T-helper 1 cell (primary cell): Measurements from ENCODE around the gene GTPBP2.
"Not testable (repeated sequence)": the region's sequence is repeated elsewhere in the genome, so short reads cannot be mapped to it uniquely, and the experiment has no call there.

Experiments used
- DNase-seq, 5 donors: peaks; one replicate each; pipeline ENCODE4 v3.0.0-alpha.2; 2012 to 2020

GTPBP2 gene

DNA sequence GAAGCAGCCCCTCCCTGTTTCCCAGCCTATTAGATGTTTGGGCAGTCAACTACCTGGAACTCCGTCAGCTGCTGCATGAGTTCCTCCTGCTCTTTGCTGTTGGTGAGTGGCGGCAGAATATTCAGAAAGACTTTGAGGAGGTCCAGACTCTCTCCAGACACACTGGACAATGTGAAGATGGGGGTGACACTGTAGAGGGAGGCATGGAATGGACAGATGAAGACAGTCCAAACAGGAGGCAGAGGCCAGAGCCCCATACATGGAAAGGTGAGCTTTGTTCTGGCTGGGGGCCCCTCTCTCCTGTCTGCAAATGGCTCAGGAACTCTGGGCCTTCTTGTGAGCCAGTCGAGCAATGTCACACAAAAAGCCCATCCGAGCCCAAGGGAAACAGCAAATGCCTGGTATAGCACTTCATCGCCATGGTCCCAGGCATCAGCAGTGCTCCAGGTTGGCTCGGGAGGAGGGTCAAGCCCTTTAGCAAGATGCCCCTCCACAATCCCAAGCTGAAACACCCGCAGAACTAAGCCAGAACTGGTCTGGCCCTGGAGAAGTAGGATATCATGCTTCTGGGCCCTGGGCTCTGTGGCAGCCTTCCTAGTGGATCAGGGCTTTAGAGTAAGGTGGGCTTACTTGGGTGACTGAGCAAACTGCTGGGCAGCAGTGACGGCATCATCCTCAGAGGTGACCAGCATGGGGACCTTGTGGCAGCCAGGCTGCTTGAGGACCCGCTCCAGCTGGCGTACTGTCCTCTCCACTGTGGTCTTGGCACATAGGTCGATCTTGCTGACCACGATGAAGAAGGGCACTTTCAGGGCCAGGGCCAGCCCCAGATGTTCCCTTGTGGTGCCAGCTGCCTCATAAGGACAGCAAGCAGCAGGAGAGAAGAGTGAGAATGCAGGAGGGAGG lies 4.9 kb downstream of the GTPBP2 start:
- DNase-seq: no peak

GRCh38 chr6:43622541-43622940 lies 6.5 kb downstream of the GTPBP2 start:
- no peak for DNase-seq

GRCh38 chr6:43621836-43622180 lies 7.3 kb downstream of the GTPBP2 start:
- DNase-seq: no peak

GRCh38 chr6:43621078-43621835 lies 7.8 kb downstream of the GTPBP2 start:
- DNase-seq: no peak

GRCh38 chr6:43616725-43617472 lies 12.2 kb downstream of the GTPBP2 start:
- no peak for DNase-seq

DNA sequence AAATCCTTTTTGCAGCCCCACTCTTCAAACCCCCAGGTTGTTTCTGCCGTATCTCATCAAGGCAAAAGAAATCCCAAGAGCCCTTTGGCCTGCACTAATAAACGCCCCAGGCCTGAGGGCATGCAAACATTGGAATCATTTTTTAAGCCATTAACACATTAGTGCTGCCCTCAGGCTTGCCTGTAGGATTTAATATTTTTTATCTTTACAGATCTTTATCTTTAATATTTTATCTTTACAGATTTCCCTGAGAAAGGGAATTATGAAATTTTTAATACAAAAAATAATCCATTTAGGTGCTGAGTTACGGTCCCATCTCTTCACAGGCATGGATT lies 14.7 kb downstream of the GTPBP2 start:
- no peak for DNase-seq

DNA sequence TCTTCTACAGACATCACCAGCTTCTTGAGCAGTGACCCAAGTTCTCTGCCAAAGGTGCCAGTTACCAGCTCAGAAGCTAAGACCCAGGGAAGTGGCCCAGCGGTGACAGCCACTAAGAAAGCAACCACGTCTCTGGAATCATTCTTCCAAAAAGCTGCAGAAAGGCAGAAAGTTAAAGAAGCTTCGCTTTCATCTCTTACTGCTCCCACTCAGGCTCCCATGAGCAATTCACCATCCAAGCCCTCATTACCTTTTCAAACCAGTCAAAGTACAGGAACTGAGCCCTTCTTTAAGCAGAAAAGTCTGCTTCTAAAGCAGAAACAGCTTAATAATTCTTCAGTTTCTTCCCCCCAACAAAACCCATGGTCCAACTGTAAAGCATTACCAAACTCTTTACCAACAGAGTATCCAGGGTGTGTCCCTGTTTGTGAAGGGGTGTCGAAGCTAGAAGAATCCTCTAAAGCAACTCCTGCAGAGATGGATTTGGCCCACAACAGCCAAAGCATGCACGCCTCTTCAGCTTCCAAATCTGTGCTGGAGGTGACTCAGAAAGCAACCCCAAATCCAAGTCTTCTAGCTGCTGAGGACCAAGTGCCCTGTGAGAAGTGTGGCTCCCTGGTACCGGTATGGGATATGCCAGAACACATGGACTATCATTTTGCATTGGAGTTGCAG lies 15.2 kb downstream of the GTPBP2 start:
- no peak for DNase-seq

GRCh38 chr6:43610431-43610830 lies 18.6 kb downstream of the GTPBP2 start:
- DNase-seq: no peak

DNA sequence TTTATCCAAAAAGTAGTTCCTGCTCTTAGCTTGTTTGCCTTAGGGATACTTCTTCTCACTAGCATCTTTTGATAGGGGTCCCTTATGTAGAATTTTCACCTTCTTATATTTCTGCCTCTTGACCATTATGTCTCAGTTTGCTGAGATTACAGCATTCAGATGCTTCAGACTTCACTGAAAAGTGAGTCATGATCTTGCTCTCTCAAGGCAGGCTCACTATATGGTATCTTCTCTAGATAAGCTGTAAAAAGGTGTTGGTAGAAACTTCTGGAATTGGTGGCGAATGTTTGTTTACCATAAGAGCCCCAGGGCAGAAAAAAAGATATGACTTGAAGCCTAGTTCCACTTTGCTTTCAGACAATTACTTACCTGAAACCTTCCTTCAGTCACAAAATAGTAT lies 19.7 kb downstream of the GTPBP2 start:
- no peak for DNase-seq

GRCh38 chr6:43608807-43609206 lies 20.3 kb downstream of the GTPBP2 start:
- DNase-seq: no peak

DNA sequence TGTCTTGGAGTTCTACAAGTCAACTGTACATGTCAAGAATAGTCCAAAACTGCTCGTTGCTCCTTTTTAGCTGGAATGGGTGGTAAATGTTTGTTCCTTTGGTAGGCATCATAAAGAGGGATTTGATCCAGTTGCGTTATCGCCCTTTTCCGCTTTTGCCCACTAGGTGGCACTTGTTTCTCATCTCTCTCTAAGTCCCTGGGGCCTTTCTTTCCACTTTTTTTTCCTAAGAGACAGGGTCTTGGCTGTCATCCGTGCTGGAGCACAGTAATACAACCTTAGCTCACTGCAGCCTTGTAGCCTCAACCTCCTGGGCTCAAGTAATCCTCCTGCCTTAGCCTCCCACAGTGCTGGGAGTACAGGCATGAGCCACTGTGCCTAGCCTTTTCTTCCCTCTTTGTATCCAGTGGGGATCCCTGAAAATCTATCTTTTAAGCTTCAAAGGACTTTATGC lies 20.7 kb downstream of the GTPBP2 start:
- peak in 4 of 5 donors; percentile 19 to 51 (median 35) for DNase-seq

- no peak for DNase-seq
These were observed 23.0 kb downstream of the GTPBP2 start for GRCh38 chr6:43606019-43606418.

GRCh38 chr6:43604174-43604573 lies 24.9 kb downstream of the GTPBP2 start:
- DNase-seq: no peak

GRCh38 chr6:43600595-43600994 lies 28.5 kb downstream of the GTPBP2 start:
- DNase-seq: no peak

DNA sequence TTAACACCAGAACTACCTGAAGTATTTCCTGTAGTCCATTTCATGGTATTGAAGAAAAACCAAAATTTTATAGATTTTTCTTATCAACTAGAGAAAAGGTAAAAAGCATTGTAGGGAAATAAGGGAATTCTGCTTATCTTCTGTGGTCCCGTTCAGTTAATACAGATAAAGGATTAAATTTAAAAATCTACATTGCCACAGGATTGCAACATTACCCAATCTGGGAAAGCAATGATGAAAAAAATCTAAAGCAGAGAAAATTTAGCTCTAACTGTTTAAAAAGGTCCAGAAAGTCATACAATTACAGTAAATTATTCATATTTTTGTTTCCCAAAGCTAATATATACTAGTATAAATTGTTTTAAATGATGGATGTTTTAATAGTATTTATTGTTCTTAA lies 35.1 kb downstream of the GTPBP2 start:
- DNase-seq: no peak

- not testable (repeated sequence) for DNase-seq
These were observed 39.5 kb downstream of the GTPBP2 start for GRCh38 chr6:43589564-43589963.

- no peak for DNase-seq
These were observed 40.9 kb downstream of the GTPBP2 start for GRCh38 chr6:43588194-43588593.

GRCh38 chr6:43584892-43585570 lies 44.0 kb downstream of the GTPBP2 start:
- DNase-seq: peak in 1 of 5 donors; percentile 75

- no peak for DNase-seq
These were observed 46.2 kb downstream of the GTPBP2 start for GRCh38 chr6:43582911-43583310.

DNA sequence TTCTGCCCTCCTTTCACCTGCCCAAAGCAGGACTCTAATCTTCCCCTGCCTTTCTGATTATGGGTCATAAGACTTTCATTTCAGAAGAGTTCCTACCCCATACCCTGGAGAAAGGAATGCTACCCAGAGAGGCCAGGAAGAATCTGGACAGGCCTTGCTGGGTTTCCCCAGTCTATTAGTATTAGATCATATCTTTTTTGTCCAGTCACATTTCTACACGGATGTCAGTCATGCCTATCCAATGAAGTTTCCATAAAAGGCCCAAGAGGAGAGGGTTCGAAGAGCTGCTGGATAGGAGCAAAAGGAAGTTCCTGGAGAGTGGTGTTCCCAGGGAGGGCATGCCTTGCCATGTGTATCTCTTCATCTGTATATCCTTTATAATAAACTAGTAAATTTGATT lies 49.9 kb downstream of the GTPBP2 start:
- no peak for DNase-seq

GRCh38 chr6:43578748-43579147 lies 50.3 kb downstream of the GTPBP2 start:
- no peak for DNase-seq
